Measurements from ENCODE around the gene CCSER2.

CCSER2 gene

GRCh38 chr10:84375881-84376280, 47.5 kb downstream of the CCSER2 start:
- TF ChIP-seq CTCF (IDR thresholded peaks at IDR 0.05), result no peak
- H3K27ac ChIP-seq, result no peak overlapping the region
- peaks cover 0 to 4% (median 0%) of the 10 kb centered on the region in 4 donors for H3K4me1 ChIP-seq
- H3K9me3 ChIP-seq, result no peaks in the 10 kb centered on the region
- peaks cover 11 to 24% (median 23%) of the 10 kb centered on the region in 3 donors for H3K36me3 ChIP-seq
- no peaks in the 10 kb centered on the region for H3K27me3 ChIP-seq
- no peak overlapping the region for H3K4me3 ChIP-seq
- intact Hi-C loops (cut with DNase I; ENCODE audit: low total_unique reads), result loop anchor here (2.0 to 5.0 kb wide), 2 partner anchors 114 to 163 kb away; no protein-coding TSS in a partner anchor
- no peak for DNase-seq

GRCh38 chr10:84388148-84388547, 59.8 kb downstream of the CCSER2 start:
- no peak overlapping the region for H3K27ac ChIP-seq
- H3K36me3 ChIP-seq, result peaks cover 0 to 6% (median 5%) of the 10 kb centered on the region in 3 donors
- H3K4me3 ChIP-seq, result no peak overlapping the region
- H3K9me3 ChIP-seq, result no peaks in the 10 kb centered on the region
- TF ChIP-seq CTCF (IDR thresholded peaks at IDR 0.05), result no peak
- no peaks in the 10 kb centered on the region for H3K27me3 ChIP-seq
- peaks cover 0 to 5% (median 2%) of the 10 kb centered on the region in 4 donors for H3K4me1 ChIP-seq
- intact Hi-C loops (cut with DNase I; ENCODE audit: low total_unique reads), result no loop called here
- DNase-seq, result no peak

- H3K27ac ChIP-seq, result no peak overlapping the region
- H3K9me3 ChIP-seq, result no peaks in the 10 kb centered on the region
- no peak for DNase-seq
- no peaks in the 10 kb centered on the region for H3K27me3 ChIP-seq
- H3K4me1 ChIP-seq, result peaks cover 0 to 5% (median 2%) of the 10 kb centered on the region in 4 donors
- H3K36me3 ChIP-seq, result peaks cover 0 to 6% (median 5%) of the 10 kb centered on the region in 3 donors
- intact Hi-C loops (cut with DNase I; ENCODE audit: low total_unique reads), result no loop called here
- no peak for TF ChIP-seq CTCF (IDR thresholded peaks at IDR 0.05)
- no peak overlapping the region for H3K4me3 ChIP-seq
These were observed 62.0 kb downstream of the CCSER2 start for GRCh38 chr10:84390364-84390763.

GRCh38 chr10:84391326-84391725, 62.9 kb downstream of the CCSER2 start:
- Histone ChIP-seq H3K4me3 (no peak overlapping the region), H3K36me3 (peaks cover 0 to 6% (median 5%) of the 10 kb centered on the region in 3 donors), H3K27me3 (no peaks in the 10 kb centered on the region), H3K4me1 (peaks cover 0 to 5% (median 2%) of the 10 kb centered on the region in 4 donors), H3K9me3 (no peaks in the 10 kb centered on the region), H3K27ac (no peak overlapping the region)
- intact Hi-C loops (cut with DNase I; ENCODE audit: low total_unique reads), result no loop called here
- no peak for TF ChIP-seq CTCF (IDR thresholded peaks at IDR 0.05)
- DNase-seq, result no peak

- no peak overlapping the region for H3K4me3 ChIP-seq
- peaks cover 0 to 6% (median 5%) of the 10 kb centered on the region in 3 donors for H3K36me3 ChIP-seq
- no peak overlapping the region for H3K27ac ChIP-seq
- no peaks in the 10 kb centered on the region for H3K27me3 ChIP-seq
- DNase-seq, result no peak
- H3K9me3 ChIP-seq, result no peaks in the 10 kb centered on the region
- peaks cover 0 to 5% (median 2%) of the 10 kb centered on the region in 4 donors for H3K4me1 ChIP-seq
- intact Hi-C loops (cut with DNase I; ENCODE audit: low total_unique reads), result no loop called here
- TF ChIP-seq CTCF (IDR thresholded peaks at IDR 0.05), result no peak
These were observed 63.8 kb downstream of the CCSER2 start for GRCh38 chr10:84392181-84392580.

GRCh38 chr10:84395581-84395980, 67.2 kb downstream of the CCSER2 start:
- Histone ChIP-seq H3K4me1 (peaks cover 0 to 20% (median 7%) of the 10 kb centered on the region in 4 donors), H3K9me3 (no peaks in the 10 kb centered on the region), H3K4me3 (no peak overlapping the region), H3K27ac (no peak overlapping the region), H3K36me3 (no peaks in the 10 kb centered on the region), H3K27me3 (no peaks in the 10 kb centered on the region)
- DNase-seq, result no peak
- TF ChIP-seq CTCF (IDR thresholded peaks at IDR 0.05), result no peak
- intact Hi-C loops (cut with DNase I; ENCODE audit: low total_unique reads), result no loop called here
